ENCODE measurements around the gene MRPS26. TPM values are rescaled to one million over a fixed set of nuclear protein-coding genes. Genes with fewer than 3 reads are reported as not detected.
"Not testable (repeated sequence)": the region's sequence is repeated elsewhere in the genome, so short reads cannot be mapped to it uniquely, and the experiment has no call there.

The MRPS26 gene
- total RNA-seq, 1 donor from 2014 or later: 148 TPM

- H3K4me3 Mint-ChIP-seq (ENCODE audit: low read depth); H3K27ac Mint-ChIP-seq; intact Hi-C loops (cut with micrococcal nuclease); H3K27me3 Mint-ChIP-seq (ENCODE audit: low read depth); H3K9me3 Mint-ChIP-seq; DNase-seq (ENCODE audit: low spot score); H3K4me1 Mint-ChIP-seq (ENCODE audit: low read depth): not testable (repeated sequence)
- peaks cover 76% of the 10 kb centered on the region for H3K36me3 Mint-ChIP-seq (ENCODE audit: low read depth)
These were observed 23.0 kb upstream of the MRPS26 start for GRCh38 chr20:3022559-3023490.

GRCh38 chr20:3027987-3028386, 17.9 kb upstream of the MRPS26 start:
- Mint-ChIP-seq H3K36me3 (ENCODE audit: low read depth) (peaks cover 63% of the 10 kb centered on the region), H3K4me1 (ENCODE audit: low read depth) (peaks cover 4% of the 10 kb centered on the region), H3K4me3 (ENCODE audit: low read depth) (no peak overlapping the region), H3K27ac (no peak overlapping the region), H3K9me3 (no peaks in the 10 kb centered on the region), H3K27me3 (ENCODE audit: low read depth) (no peaks in the 10 kb centered on the region)
- no peak for DNase-seq (ENCODE audit: low spot score)
- intact Hi-C loops (cut with micrococcal nuclease): no loop called here

DNA sequence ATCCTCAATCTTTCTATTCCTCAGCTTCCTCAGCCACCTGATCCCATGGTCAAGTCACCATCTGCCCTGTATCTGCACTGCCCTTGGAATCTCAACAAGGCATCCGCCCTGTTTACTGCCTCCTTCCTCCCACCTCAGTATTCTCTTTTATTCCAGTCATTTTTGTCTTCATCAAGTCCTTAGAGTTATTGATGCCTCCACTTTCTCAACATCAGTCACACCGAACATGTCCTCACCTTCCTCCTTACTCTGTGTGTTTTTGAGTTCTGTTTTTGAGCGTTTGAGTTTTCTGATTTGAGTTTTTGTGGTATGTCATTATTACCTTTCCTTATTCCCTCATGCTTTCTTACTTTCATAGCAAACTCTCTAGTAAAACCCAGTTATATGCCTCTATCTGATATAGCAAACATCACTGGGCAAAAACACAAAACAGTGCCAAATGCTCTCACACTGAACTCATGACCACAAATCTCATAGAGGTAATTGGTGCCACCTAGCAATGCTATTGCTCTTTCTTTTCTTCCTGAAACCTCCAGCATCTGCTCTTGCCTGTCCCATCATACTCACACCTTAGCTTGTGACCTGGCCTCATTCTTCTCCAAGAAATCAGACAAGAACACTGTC, 14.2 kb upstream of the MRPS26 start:
- Mint-ChIP-seq H3K4me1 (ENCODE audit: low read depth) (peaks cover 4% of the 10 kb centered on the region), H3K36me3 (ENCODE audit: low read depth) (peaks cover 57% of the 10 kb centered on the region), H3K9me3 (no peaks in the 10 kb centered on the region), H3K27ac (no peak overlapping the region), H3K27me3 (ENCODE audit: low read depth) (no peaks in the 10 kb centered on the region), H3K4me3 (ENCODE audit: low read depth) (no peak overlapping the region)
- no peak for DNase-seq (ENCODE audit: low spot score)
- intact Hi-C loops (cut with micrococcal nuclease): loop anchor here (5.0 kb wide), 1 partner anchor 44 kb away; no protein-coding TSS in a partner anchor

DNA sequence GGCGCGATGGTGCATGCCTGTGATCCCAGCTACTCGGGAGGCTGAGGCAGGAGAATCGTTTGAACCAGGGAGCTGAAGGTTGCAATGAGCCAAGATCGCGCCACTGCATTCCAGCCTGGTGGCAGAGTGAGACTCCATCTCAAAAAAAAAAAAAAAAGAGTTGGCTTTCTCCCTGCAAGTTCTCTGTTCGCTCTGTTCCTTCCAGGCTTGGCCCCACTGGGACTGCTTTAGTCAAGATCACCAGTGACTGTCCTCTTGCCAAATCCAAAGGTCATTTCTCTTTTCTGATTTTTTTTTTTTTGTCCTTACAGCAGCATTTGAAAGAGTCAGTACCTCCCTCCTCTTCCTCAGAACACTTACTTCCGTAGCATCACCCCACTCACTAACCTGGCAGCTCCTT, 13.2 kb upstream of the MRPS26 start:
- H3K27ac Mint-ChIP-seq: no peak overlapping the region

DNA sequence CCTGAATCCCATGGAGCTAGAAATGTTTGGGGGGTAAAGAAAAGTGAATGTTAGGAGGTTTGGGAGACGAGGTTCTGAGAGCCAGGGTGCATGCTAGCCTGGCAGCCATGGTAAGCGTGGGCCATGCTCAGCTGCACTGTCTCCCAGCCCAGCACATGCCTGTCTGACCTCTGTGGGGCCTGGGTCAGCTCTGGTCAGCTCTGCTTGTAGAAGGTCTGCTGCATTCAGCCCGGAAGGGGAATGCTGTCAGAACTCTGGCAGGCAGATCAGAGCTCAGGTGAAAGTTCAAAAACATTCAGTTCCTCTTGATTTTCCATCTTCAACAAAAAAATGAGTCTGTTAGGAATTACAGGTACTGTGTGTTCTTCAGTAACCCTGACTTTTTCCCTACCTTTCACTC, 8.2 kb upstream of the MRPS26 start:
- H3K27me3 Mint-ChIP-seq (ENCODE audit: low read depth): no peaks in the 10 kb centered on the region
- no peak overlapping the region for H3K27ac Mint-ChIP-seq
- H3K9me3 Mint-ChIP-seq: no peaks in the 10 kb centered on the region
- intact Hi-C loops (cut with micrococcal nuclease): no loop called here
- H3K4me3 Mint-ChIP-seq (ENCODE audit: low read depth): no peak overlapping the region
- no peak for DNase-seq (ENCODE audit: low spot score)
- peaks cover 2% of the 10 kb centered on the region for H3K4me1 Mint-ChIP-seq (ENCODE audit: low read depth)
- H3K36me3 Mint-ChIP-seq (ENCODE audit: low read depth): peaks cover 72% of the 10 kb centered on the region

More for the DNA sequence above, 13.2 kb upstream of the MRPS26 start:
- Mint-ChIP-seq H3K4me1 (ENCODE audit: low read depth) (peaks cover 4% of the 10 kb centered on the region), H3K36me3 (ENCODE audit: low read depth) (peaks cover 54% of the 10 kb centered on the region), H3K27me3 (ENCODE audit: low read depth) (no peaks in the 10 kb centered on the region), H3K4me3 (ENCODE audit: low read depth) (no peak overlapping the region), H3K9me3 (no peaks in the 10 kb centered on the region)
- no peak for DNase-seq (ENCODE audit: low spot score)
- intact Hi-C loops (cut with micrococcal nuclease): loop anchor here (5.0 kb wide), 1 partner anchor 45 kb away; no protein-coding TSS in a partner anchor

DNA sequence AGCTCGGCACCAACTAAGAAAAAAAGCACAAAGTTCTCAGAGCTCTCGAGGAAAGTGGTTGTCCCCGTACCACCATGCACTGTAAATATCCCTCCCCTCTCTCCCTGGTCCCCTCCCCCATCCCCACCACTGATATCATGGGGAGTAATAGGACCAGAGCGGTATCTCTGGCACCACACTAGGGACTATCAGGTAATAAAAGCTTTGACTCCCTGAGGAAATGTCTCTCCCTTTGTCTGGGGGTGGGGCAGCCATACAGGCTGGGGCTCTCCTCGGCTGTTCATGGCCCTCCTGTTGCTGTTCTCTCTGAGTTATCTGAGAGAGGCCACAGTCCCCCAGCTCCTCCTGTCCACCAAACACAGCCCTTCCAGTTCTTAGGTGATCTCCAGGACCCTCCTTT, 7.4 kb upstream of the MRPS26 start:
- no peak for DNase-seq (ENCODE audit: low spot score)
- Mint-ChIP-seq H3K36me3 (ENCODE audit: low read depth) (peaks cover 72% of the 10 kb centered on the region), H3K9me3 (no peaks in the 10 kb centered on the region), H3K4me3 (ENCODE audit: low read depth) (no peak overlapping the region), H3K4me1 (ENCODE audit: low read depth) (peaks cover 2% of the 10 kb centered on the region), H3K27ac (peak overlapping the region; percentile 14), H3K27me3 (ENCODE audit: low read depth) (no peaks in the 10 kb centered on the region)
- intact Hi-C loops (cut with micrococcal nuclease): no loop called here

DNA sequence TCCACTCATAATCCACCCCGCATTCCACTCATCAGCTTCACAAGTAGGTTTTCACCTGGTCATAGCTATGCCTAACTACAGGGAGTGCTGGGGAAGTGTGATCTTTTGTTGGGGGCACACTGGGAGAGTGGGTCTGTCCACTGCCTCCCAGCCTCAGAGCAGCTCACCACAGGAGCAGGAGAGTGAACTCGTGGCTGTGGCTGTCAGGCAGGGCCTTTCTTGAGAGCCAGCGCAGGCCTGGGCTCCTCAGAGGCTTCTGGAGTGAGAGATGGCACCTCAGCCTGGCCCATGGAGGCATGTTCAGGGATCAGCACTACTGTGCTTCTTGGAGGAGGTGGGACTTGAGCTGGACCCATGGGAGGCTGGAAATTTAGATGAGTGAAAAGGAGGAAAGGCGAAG, 6.4 kb upstream of the MRPS26 start:
- H3K36me3 Mint-ChIP-seq (ENCODE audit: low read depth): peaks cover 69% of the 10 kb centered on the region
- H3K27me3 Mint-ChIP-seq (ENCODE audit: low read depth): no peaks in the 10 kb centered on the region
- H3K4me3 Mint-ChIP-seq (ENCODE audit: low read depth): no peak overlapping the region
- no peak for DNase-seq (ENCODE audit: low spot score)
- no peaks in the 10 kb centered on the region for H3K9me3 Mint-ChIP-seq
- H3K4me1 Mint-ChIP-seq (ENCODE audit: low read depth): peaks cover 2% of the 10 kb centered on the region
- intact Hi-C loops (cut with micrococcal nuclease): no loop called here
- H3K27ac Mint-ChIP-seq: peak overlapping the region; percentile 51

- H3K4me1 Mint-ChIP-seq (ENCODE audit: low read depth): peaks cover 5% of the 10 kb centered on the region
- DNase-seq (ENCODE audit: low spot score): no peak
- H3K27ac Mint-ChIP-seq: peak overlapping the region; percentile 51
- no peaks in the 10 kb centered on the region for H3K27me3 Mint-ChIP-seq (ENCODE audit: low read depth)
- no peak overlapping the region for H3K4me3 Mint-ChIP-seq (ENCODE audit: low read depth)
- intact Hi-C loops (cut with micrococcal nuclease): no loop called here
- peaks cover 64% of the 10 kb centered on the region for H3K36me3 Mint-ChIP-seq (ENCODE audit: low read depth)
- H3K9me3 Mint-ChIP-seq: no peaks in the 10 kb centered on the region
These were observed 5.8 kb upstream of the MRPS26 start for GRCh38 chr20:3040086-3040485.

- Mint-ChIP-seq H3K9me3 (no peaks in the 10 kb centered on the region), H3K27me3 (ENCODE audit: low read depth) (no peaks in the 10 kb centered on the region), H3K4me3 (ENCODE audit: low read depth) (no peak overlapping the region), H3K4me1 (ENCODE audit: low read depth) (peaks cover 12% of the 10 kb centered on the region), H3K27ac (no peak overlapping the region), H3K36me3 (ENCODE audit: low read depth) (peaks cover 57% of the 10 kb centered on the region)
- intact Hi-C loops (cut with micrococcal nuclease): no loop called here
- DNase-seq (ENCODE audit: low spot score): no peak
These were observed 3.9 kb upstream of the MRPS26 start for GRCh38 chr20:3041854-3042409.

GRCh38 chr20:3042625-3043024, 3.2 kb upstream of the MRPS26 start:
- no peak overlapping the region for H3K4me3 Mint-ChIP-seq (ENCODE audit: low read depth)
- no peaks in the 10 kb centered on the region for H3K27me3 Mint-ChIP-seq (ENCODE audit: low read depth)
- intact Hi-C loops (cut with micrococcal nuclease): no loop called here
- peaks cover 58% of the 10 kb centered on the region for H3K36me3 Mint-ChIP-seq (ENCODE audit: low read depth)
- H3K9me3 Mint-ChIP-seq: no peaks in the 10 kb centered on the region
- H3K27ac Mint-ChIP-seq: no peak overlapping the region
- peaks cover 12% of the 10 kb centered on the region for H3K4me1 Mint-ChIP-seq (ENCODE audit: low read depth)
- no peak for DNase-seq (ENCODE audit: low spot score)

GRCh38 chr20:3043322-3043721, 2.5 kb upstream of the MRPS26 start, which contains the start of gene GNRH2:
Gene GNRH2 (plus strand): TSS chr20:3043622. CDS start chr20:3044415, 793 bp downstream.
- H3K4me1 Mint-ChIP-seq (ENCODE audit: low read depth): peaks cover 12% of the 10 kb centered on the region
- H3K36me3 Mint-ChIP-seq (ENCODE audit: low read depth): peaks cover 61% of the 10 kb centered on the region
- H3K27ac Mint-ChIP-seq: peak within 1 kb of the TSS; percentile 56
- DNase-seq (ENCODE audit: low spot score): no peak
- H3K27me3 Mint-ChIP-seq (ENCODE audit: low read depth): no peaks in the 10 kb centered on the region
- H3K9me3 Mint-ChIP-seq: no peaks in the 10 kb centered on the region
- H3K4me3 Mint-ChIP-seq (ENCODE audit: low read depth): no peak within 1 kb of the TSS
- intact Hi-C loops (cut with micrococcal nuclease): no loop called here

- H3K4me1 Mint-ChIP-seq (ENCODE audit: low read depth): peaks cover 12% of the 10 kb centered on the region
- peaks cover 57% of the 10 kb centered on the region for H3K36me3 Mint-ChIP-seq (ENCODE audit: low read depth)
- no peaks in the 10 kb centered on the region for H3K9me3 Mint-ChIP-seq
- DNase-seq (ENCODE audit: low spot score): no peak
- peak overlapping the region; percentile 86 for H3K4me3 Mint-ChIP-seq (ENCODE audit: low read depth)
- intact Hi-C loops (cut with micrococcal nuclease): loop anchor here (2.0 kb wide), 2 partner anchors 60 to 172 kb away; partner anchors contain the start of gene PTPRA
- H3K27ac Mint-ChIP-seq: peak overlapping the region; percentile 49
- H3K27me3 Mint-ChIP-seq (ENCODE audit: low read depth): no peaks in the 10 kb centered on the region
These were observed 1.4 kb upstream of the MRPS26 start for GRCh38 chr20:3044336-3044965.
